ENCODE data around the gene ZNF830.

GRCh38 chr17:34998205-34998604, 36.9 kb downstream of the ZNF830 start:
- TF ChIP-seq CTCF (IDR thresholded peaks at IDR 0.05) (peak; percentile 54 to 88 (median 70)), POLR2A (IDR thresholded peaks at IDR 0.05) (no peak)

All from body of pancreas (tissue), 4 donors.